Transverse colon (tissue), 3 donors: ENCODE measurements around the gene LRP1.

ENCODE experiments used
- EP300 ChIP-seq: sonication (generic); formaldehyde crosslinking; IDR thresholded peaks from one replicate; pipeline ENCODE4 v1.6.1; 2017; ENCODE audit warnings: antibody characterized with exemption, low read depth
- POLR2A ChIP-seq: fragments of 450-650 bp; IDR thresholded peaks from one replicate; pipeline ENCODE4 v1.6.1; 2016; ENCODE audit warnings: antibody characterized with exemption, mild to moderate bottlenecking, moderate library complexity
- TF ChIP-seq, protein P1 (sequence below), 5 experiments: fragments of 200-600 bp in 3 of 5; fragments of 450-650 bp in 2 of 5; sonication (generic) in 3 of 5; IDR thresholded peaks; 1 replicate in 2 of 5; 2 replicates in 3 of 5; pipeline ENCODE4 v1.5.1; 2016 to 2017; ENCODE audit warnings: antibody characterized with exemption in 5 of 5, inconsistent platforms in 3 of 5, mild to moderate bottlenecking in 2 of 5, moderate library complexity in 1 of 5

DNA sequence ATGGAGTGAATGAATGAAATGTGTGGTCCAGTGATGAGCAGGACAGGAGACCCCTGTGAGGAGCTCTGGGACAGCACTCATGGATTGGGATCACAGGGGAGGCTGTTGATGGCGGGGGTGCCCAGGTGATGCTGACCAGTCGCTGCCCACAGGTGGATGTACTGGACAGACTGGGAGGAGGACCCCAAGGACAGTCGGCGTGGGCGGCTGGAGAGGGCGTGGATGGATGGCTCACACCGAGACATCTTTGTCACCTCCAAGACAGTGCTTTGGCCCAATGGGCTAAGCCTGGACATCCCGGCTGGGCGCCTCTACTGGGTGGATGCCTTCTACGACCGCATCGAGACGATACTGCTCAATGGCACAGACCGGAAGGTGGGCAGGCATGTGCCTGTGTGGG is 32.5 kb downstream of the LRP1 start:
- TF ChIP-seq, protein P1, sequence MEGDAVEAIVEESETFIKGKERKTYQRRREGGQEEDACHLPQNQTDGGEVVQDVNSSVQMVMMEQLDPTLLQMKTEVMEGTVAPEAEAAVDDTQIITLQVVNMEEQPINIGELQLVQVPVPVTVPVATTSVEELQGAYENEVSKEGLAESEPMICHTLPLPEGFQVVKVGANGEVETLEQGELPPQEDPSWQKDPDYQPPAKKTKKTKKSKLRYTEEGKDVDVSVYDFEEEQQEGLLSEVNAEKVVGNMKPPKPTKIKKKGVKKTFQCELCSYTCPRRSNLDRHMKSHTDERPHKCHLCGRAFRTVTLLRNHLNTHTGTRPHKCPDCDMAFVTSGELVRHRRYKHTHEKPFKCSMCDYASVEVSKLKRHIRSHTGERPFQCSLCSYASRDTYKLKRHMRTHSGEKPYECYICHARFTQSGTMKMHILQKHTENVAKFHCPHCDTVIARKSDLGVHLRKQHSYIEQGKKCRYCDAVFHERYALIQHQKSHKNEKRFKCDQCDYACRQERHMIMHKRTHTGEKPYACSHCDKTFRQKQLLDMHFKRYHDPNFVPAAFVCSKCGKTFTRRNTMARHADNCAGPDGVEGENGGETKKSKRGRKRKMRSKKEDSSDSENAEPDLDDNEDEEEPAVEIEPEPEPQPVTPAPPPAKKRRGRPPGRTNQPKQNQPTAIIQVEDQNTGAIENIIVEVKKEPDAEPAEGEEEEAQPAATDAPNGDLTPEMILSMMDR (IDR thresholded peaks at IDR 0.05), result no peak
- TF ChIP-seq EP300, result no peak
- TF ChIP-seq POLR2A, result no peak
